ENCODE measurements around the gene AACS. TPM values are rescaled to one million over a fixed set of nuclear protein-coding genes. Genes with fewer than 3 reads are reported as not detected.
"Not testable (repeated sequence)": the region's sequence is repeated elsewhere in the genome, so short reads cannot be mapped to it uniquely, and the experiment has no call there.

AACS gene
- total and polyA plus RNA-seq, 8 donors: 15.0 to 56.5 (median 25.1) TPM

- WGBS, 5 donors: 80 to 85% (median 82%) methylated on average over 14 of the region's 14 CpGs
- no peak for DNase-seq
- TF ChIP-seq POLR2AphosphoS5 (IDR thresholded peaks at IDR 0.05) (no peak), POLR2A (IDR thresholded peaks at IDR 0.05) (no peak), EP300 (IDR thresholded peaks at IDR 0.05) (no peak), CTCF (IDR thresholded peaks at IDR 0.05) (no peak)
- no peak overlapping the region for H3K4me3 ChIP-seq
- H3K27me3 ChIP-seq: no peaks in the 10 kb centered on the region
- H3K27ac ChIP-seq: no peak overlapping the region
- intact Hi-C loops (cut with DNase I; ENCODE audit: low total_unique reads): no loop called here
- H3K4me1 ChIP-seq: no peaks in the 10 kb centered on the region
- no peaks in the 10 kb centered on the region for H3K36me3 ChIP-seq
- H3K9me3 ChIP-seq: no peaks in the 10 kb centered on the region
These were observed 8.9 kb upstream of the AACS start for GRCh38 chr12:125056306-125056705.

DNA sequence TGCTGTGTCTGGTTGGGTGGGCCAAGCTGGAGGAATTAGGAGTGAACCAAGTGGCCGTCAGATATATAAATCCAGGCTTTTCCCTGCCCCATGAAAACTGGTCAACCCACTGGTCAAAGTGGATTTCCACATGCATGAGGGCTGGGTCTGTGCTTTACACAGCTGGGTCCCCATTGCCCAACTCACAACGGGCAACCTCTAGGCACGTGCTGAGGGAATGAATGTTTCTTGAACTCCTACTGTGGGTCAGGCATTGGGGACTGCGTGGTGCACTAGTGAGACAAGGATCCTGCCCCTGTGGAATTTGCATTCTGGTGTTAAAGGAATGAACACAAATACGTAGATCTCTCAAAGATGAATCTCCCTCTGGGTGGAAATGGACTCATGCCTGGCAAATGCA lies 7.5 kb upstream of the AACS start:
- intact Hi-C loops (cut with DNase I; ENCODE audit: low total_unique reads): no loop called here

DNA sequence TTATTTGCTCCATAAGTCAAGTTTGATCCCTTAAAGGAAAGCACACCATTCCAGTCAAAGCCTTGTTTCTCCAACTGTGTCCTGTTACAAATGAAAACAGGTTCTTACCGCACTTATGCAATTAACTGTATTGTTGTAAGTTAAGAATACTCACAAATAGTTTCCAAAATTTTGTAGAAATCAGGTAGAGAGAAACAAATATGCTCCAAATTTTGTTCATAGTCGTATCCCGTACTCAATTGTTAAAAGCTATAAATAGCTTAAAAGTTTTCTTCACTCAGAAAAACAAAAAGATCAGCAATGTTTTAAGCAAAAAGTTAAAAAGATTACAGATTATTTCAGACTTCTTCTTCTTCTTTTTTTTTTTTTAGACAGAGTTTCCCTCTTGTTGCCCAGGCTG lies 4.0 kb upstream of the AACS start:
- intact Hi-C loops (cut with DNase I; ENCODE audit: low total_unique reads): no loop called here
- H3K27me3 ChIP-seq: no peaks in the 10 kb centered on the region
- H3K4me3 ChIP-seq: no peak overlapping the region
- no peaks in the 10 kb centered on the region for H3K9me3 ChIP-seq
- H3K27ac ChIP-seq: no peak overlapping the region
- no peaks in the 10 kb centered on the region for H3K36me3 ChIP-seq
- TF ChIP-seq POLR2AphosphoS5 (IDR thresholded peaks at IDR 0.05): no peak
- TF ChIP-seq CTCF (IDR thresholded peaks at IDR 0.05): no peak
- no peak for TF ChIP-seq EP300 (IDR thresholded peaks at IDR 0.05)
- no peak for TF ChIP-seq POLR2A (IDR thresholded peaks at IDR 0.05)
- DNase-seq: no peak
- H3K4me1 ChIP-seq: peaks cover 6 to 20% (median 13%) of the 10 kb centered on the region in 4 donors
- WGBS, 5 donors: 95 to 99% (median 97%) methylated on average over 3 of the region's 3 CpGs

More for the DNA sequence above, 7.5 kb upstream of the AACS start:
- no peak for DNase-seq
- Histone ChIP-seq H3K27me3 (no peaks in the 10 kb centered on the region), H3K36me3 (no peaks in the 10 kb centered on the region), H3K4me3 (no peak overlapping the region), H3K9me3 (no peaks in the 10 kb centered on the region), H3K4me1 (no peaks in the 10 kb centered on the region), H3K27ac (no peak overlapping the region)
- 84 to 94% (median 87%) methylated on average over 4 to 5 of the region's 5 CpGs for WGBS, 5 donors
- TF ChIP-seq POLR2AphosphoS5 (IDR thresholded peaks at IDR 0.05) (no peak), EP300 (IDR thresholded peaks at IDR 0.05) (no peak), POLR2A (IDR thresholded peaks at IDR 0.05) (no peak), CTCF (IDR thresholded peaks at IDR 0.05) (no peak)

DNA sequence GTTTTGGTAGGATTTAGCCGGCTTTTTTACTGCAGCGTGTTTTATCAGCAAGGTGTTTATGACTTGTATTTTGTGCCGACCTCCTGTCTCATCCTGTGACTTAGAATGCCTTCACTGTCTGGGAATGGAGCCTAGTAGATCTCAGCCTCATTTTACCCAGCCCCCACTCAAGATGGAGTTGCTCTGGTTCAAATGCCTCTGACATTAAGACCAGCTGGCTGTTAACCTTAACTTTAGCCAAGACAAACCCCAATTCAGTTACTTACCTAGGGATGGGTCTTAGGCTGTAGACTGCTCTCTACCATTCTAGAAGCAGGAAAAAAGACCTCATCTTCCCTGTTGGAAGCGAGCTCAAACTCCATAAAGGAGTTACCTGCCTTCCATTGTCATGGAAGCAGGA lies 1.7 kb upstream of the AACS start:
- WGBS, 5 donors: 82 to 92% (median 90%) methylated on average over 4 of the region's 4 CpGs
- intact Hi-C loops (cut with DNase I; ENCODE audit: low total_unique reads); H3K4me3 ChIP-seq; DNase-seq; H3K9me3 ChIP-seq; H3K27ac ChIP-seq; H3K36me3 ChIP-seq; H3K27me3 ChIP-seq: not testable (repeated sequence)
- peaks cover 6 to 34% (median 29%) of the 10 kb centered on the region in 4 donors for H3K4me1 ChIP-seq

- intact Hi-C loops (cut with DNase I; ENCODE audit: low total_unique reads): no loop called here
- H3K4me3 ChIP-seq: peak overlapping the region; percentile 81 to 94 (median 84)
These were observed 743 bp upstream of the AACS start for GRCh38 chr12:125064492-125064891.

More at GRCh38 chr12:125064492-125064891, 743 bp upstream of the AACS start:
- H3K36me3 ChIP-seq: peaks cover 0 to 3% (median 0%) of the 10 kb centered on the region in 4 donors
- no peaks in the 10 kb centered on the region for H3K27me3 ChIP-seq
- no peak for TF ChIP-seq EP300 (IDR thresholded peaks at IDR 0.05)
- peaks cover 6 to 42% (median 38%) of the 10 kb centered on the region in 4 donors for H3K4me1 ChIP-seq
- no peak for DNase-seq
- H3K9me3 ChIP-seq: no peaks in the 10 kb centered on the region
- no peak overlapping the region for H3K27ac ChIP-seq
- 40 to 49% (median 46%) methylated on average over 5 of the region's 5 CpGs for WGBS, 5 donors
